ENCODE measurements around the gene CCNE1.

GRCh38 chr19:29771708-29772414 lies 39.9 kb upstream of the CCNE1 start:
- TF ChIP-seq CTCF (IDR thresholded peaks at IDR 0.05) (peak; percentile 29 to 50 (median 42)), POLR2A (IDR thresholded peaks at IDR 0.05) (no peak), POLR2AphosphoS5 (IDR thresholded peaks at IDR 0.05) (no peak)
